Vagina (tissue), 2 donors: ENCODE results near the gene TBC1D25.

Experiments used
- POLR2A ChIP-seq, 2 donors: fragments of 450-650 bp; IDR thresholded peaks; one replicate each; pipeline ENCODE4 v1.6.1; 2017; ENCODE audit warnings: antibody characterized with exemption in 2 of 2, mild to moderate bottlenecking in 2 of 2, moderate library complexity in 2 of 2
- POLR2AphosphoS5 ChIP-seq, 2 donors: sonication (generic); formaldehyde crosslinking; IDR thresholded peaks; one replicate each; pipeline ENCODE4 v1.9.0; 2017; ENCODE audit warnings: antibody characterized with exemption in 2 of 2, mild to moderate bottlenecking in 2 of 2, low read depth in 1 of 2; ENCODE audit not compliant: insufficient read depth in 1 of 2
- TF ChIP-seq, protein P1 (sequence below), 3 experiments: fragments of 450-650 bp in 2 of 3; fragments of 200-600 bp in 1 of 3; sonication (generic) in 1 of 3; IDR thresholded peaks; one replicate each; pipeline ENCODE4 v1.5.1; 2017 to 2019; ENCODE audit warnings: antibody characterized with exemption in 3 of 3, mild to moderate bottlenecking in 2 of 3, moderate library complexity in 2 of 3

DNA sequence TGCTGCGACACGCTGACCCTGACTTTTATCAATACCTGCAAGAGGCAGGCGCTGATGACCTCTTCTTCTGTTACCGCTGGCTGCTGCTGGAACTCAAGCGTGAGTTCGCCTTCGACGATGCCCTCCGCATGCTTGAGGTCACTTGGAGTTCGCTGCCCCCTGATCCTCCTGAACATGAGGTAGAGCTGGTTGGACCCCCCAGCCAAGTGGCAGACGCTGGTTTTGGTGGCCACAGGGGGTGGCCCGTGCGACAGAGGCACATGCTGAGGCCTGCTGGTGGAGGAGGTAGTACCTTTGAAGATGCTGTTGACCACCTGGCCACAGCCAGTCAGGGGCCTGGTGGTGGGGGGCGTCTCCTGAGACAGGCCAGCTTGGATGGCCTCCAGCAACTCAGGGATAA lies 20.5 kb downstream of the TBC1D25 start:
- TF ChIP-seq POLR2AphosphoS5 (IDR thresholded peaks at IDR 0.05; ENCODE audit: insufficient read depth in 1 of 2, low read depth in 1 of 2) (no peak), POLR2A (IDR thresholded peaks at IDR 0.05) (no peak)
- TF ChIP-seq, protein P1, sequence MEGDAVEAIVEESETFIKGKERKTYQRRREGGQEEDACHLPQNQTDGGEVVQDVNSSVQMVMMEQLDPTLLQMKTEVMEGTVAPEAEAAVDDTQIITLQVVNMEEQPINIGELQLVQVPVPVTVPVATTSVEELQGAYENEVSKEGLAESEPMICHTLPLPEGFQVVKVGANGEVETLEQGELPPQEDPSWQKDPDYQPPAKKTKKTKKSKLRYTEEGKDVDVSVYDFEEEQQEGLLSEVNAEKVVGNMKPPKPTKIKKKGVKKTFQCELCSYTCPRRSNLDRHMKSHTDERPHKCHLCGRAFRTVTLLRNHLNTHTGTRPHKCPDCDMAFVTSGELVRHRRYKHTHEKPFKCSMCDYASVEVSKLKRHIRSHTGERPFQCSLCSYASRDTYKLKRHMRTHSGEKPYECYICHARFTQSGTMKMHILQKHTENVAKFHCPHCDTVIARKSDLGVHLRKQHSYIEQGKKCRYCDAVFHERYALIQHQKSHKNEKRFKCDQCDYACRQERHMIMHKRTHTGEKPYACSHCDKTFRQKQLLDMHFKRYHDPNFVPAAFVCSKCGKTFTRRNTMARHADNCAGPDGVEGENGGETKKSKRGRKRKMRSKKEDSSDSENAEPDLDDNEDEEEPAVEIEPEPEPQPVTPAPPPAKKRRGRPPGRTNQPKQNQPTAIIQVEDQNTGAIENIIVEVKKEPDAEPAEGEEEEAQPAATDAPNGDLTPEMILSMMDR (IDR thresholded peaks at IDR 0.05): no peak
